SK-N-SH (cell line): ENCODE results near the gene CCDC149.

Experiments used
- EP300 ChIP-seq, 2 experiments: IDR thresholded peaks; 2 replicates each; pipeline versions ENCODE4 v1.4.0 to v1.6.1; 2012; ENCODE audit warnings: borderline replicate concordance in 1 of 2, low read depth in 1 of 2, low read length in 1 of 2
- EZH2phosphoT487 ChIP-seq: fragments of 200-600 bp; sonication (generic); IDR thresholded peaks from 2 replicates; pipeline ENCODE4 v1.6.1; 2017; ENCODE audit warnings: low read depth, mixed run types, mild to moderate bottlenecking, antibody characterized with exemption, moderate library complexity, borderline replicate concordance
- MEF2A ChIP-seq: IDR thresholded peaks from 2 replicates; pipeline ENCODE4 v1.4.0; 2012; ENCODE audit warnings: low read depth, borderline replicate concordance
- POLR2AphosphoS5 ChIP-seq: IDR thresholded peaks from 2 replicates; pipeline ENCODE4 v1.6.1; 2012; ENCODE audit warnings: low read depth, low read length
- RCOR1 ChIP-seq: fragments of 150-350 bp; IDR thresholded peaks from 2 replicates; pipeline ENCODE4 v1.6.1; 2017; ENCODE audit warnings: antibody characterized with exemption, low read length
- TAF1 ChIP-seq: IDR thresholded peaks from 2 replicates; pipeline ENCODE4 v1.6.1; 2012; ENCODE audit warnings: low read depth, mild to moderate bottlenecking, low read length, moderate library complexity, borderline replicate concordance
- TEAD4 ChIP-seq: IDR thresholded peaks from 2 replicates; pipeline ENCODE4 v1.4.0; 2012; ENCODE audit warnings: mild to moderate bottlenecking, borderline replicate concordance; ENCODE audit not compliant: insufficient read depth
- TF ChIP-seq, protein P1 (sequence below): fragments of 200-600 bp; sonication (generic); IDR thresholded peaks from 2 replicates; pipeline ENCODE4 v1.6.1; 2017; ENCODE audit warnings: antibody characterized with exemption, mild to moderate bottlenecking, moderate library complexity
- TF ChIP-seq, protein P2 (sequence below): fragments of 150-350 bp; IDR thresholded peaks from 2 replicates; pipeline ENCODE4 v1.6.1; 2017; ENCODE audit warnings: antibody characterized with exemption, low read length, low read depth, borderline replicate concordance

DNA sequence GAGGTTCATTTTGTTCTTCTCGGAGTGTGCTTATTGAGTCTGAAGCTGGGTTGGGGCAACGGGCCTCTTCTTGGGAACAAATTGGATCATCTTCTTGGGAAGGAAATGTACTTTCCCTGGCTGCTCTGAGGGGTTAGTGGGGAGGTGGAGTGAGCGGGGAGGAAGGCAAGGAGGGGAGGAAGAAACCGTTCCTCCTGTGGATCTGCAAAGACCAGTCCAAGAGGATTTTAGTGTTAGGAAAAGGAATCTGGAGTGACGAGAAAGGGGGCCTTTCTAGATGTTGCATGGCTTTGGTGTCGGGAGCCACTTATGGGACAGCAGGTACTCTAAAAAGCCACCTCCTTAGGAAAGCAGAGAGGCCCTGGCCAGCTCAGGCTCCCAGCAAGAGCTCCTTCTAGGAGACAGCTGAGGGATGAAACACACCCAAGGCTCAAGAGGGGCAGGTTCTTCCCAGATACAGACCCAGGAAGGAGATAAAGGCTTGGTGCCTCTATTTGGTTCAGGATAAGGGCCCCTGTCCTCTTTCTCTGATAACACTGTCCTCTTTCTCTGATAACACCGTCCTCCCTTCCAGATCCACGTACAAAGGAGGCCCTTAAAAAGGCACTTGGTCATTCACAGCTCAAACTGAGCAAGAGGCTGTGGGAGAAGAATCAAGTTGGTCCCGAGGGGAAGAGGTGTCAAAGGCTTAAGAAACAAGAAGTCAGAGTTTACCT lies 117.0 kb downstream of the CCDC149 start:
- TF ChIP-seq RCOR1, result no peak
- TF ChIP-seq EP300 (IDR thresholded peaks at IDR 0.05; ENCODE audit: borderline replicate concordance in 1 of 2, low read depth in 1 of 2, low read length in 1 of 2), result no peak
- TF ChIP-seq TEAD4, result no peak
- TF ChIP-seq, protein P1, sequence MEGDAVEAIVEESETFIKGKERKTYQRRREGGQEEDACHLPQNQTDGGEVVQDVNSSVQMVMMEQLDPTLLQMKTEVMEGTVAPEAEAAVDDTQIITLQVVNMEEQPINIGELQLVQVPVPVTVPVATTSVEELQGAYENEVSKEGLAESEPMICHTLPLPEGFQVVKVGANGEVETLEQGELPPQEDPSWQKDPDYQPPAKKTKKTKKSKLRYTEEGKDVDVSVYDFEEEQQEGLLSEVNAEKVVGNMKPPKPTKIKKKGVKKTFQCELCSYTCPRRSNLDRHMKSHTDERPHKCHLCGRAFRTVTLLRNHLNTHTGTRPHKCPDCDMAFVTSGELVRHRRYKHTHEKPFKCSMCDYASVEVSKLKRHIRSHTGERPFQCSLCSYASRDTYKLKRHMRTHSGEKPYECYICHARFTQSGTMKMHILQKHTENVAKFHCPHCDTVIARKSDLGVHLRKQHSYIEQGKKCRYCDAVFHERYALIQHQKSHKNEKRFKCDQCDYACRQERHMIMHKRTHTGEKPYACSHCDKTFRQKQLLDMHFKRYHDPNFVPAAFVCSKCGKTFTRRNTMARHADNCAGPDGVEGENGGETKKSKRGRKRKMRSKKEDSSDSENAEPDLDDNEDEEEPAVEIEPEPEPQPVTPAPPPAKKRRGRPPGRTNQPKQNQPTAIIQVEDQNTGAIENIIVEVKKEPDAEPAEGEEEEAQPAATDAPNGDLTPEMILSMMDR, result no peak
- no peak for TF ChIP-seq TAF1
- TF ChIP-seq, protein P2, sequence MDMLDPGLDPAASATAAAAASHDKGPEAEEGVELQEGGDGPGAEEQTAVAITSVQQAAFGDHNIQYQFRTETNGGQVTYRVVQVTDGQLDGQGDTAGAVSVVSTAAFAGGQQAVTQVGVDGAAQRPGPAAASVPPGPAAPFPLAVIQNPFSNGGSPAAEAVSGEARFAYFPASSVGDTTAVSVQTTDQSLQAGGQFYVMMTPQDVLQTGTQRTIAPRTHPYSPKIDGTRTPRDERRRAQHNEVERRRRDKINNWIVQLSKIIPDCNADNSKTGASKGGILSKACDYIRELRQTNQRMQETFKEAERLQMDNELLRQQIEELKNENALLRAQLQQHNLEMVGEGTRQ, result no peak
- no peak for TF ChIP-seq MEF2A
- TF ChIP-seq POLR2AphosphoS5, result no peak
- TF ChIP-seq EZH2phosphoT487, result no peak
